ENCODE data around the gene RELL1.
A peak's percentile ranks its signal among the peaks of the same experiment; 100 is the strongest.

RELL1 gene

DNA sequence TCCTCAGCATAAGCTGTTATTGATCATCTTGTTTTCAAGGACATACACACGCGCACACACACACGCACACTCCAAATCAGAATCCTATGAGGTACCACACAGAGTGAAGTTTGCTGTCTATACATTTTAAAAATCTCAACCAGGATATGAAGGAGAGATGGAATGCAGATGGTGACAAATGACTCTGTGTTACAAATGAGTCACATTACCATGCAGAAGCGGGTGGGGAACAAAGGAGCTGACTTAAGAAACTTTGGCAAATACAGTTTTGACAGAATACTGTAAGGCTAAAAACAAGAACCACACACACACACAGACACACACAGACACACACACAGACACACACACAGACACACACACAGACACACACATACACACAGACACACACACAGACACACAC, 81.7 kb downstream of the RELL1 start:
- no peak overlapping the region for H3K4me3 ChIP-seq (ENCODE audit: low read depth, low read length)
- TF ChIP-seq, protein P1, sequence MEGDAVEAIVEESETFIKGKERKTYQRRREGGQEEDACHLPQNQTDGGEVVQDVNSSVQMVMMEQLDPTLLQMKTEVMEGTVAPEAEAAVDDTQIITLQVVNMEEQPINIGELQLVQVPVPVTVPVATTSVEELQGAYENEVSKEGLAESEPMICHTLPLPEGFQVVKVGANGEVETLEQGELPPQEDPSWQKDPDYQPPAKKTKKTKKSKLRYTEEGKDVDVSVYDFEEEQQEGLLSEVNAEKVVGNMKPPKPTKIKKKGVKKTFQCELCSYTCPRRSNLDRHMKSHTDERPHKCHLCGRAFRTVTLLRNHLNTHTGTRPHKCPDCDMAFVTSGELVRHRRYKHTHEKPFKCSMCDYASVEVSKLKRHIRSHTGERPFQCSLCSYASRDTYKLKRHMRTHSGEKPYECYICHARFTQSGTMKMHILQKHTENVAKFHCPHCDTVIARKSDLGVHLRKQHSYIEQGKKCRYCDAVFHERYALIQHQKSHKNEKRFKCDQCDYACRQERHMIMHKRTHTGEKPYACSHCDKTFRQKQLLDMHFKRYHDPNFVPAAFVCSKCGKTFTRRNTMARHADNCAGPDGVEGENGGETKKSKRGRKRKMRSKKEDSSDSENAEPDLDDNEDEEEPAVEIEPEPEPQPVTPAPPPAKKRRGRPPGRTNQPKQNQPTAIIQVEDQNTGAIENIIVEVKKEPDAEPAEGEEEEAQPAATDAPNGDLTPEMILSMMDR (IDR thresholded peaks at IDR 0.05; ENCODE audit: low read depth, low read length, missing control alignments), result no peak
- no peak for DNase-seq (ENCODE audit: low read depth)

DNA sequence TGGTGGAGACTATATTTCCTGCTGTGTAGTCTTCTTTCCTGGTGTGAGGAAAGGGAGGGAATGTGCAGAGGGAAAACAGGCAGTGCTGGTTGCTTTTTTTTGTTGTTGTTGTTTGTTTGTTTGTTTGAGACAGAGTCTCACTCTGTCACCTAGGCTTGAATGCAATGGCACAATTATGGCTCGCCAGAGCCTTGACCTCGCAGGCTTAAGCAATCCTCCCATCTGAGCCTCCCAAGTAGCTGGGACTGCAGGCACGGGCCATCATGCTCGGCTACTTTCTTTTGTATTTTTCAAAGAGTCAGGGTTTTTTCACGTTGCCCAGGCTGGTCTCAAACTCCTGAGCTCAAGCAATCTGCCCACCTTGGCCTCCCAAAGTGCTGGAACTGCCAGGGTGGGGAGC, 82.5 kb downstream of the RELL1 start:
- H3K4me3 ChIP-seq (ENCODE audit: low read depth, low read length), result no peak overlapping the region
- no peak for DNase-seq (ENCODE audit: low read depth)
- TF ChIP-seq, protein P1 (IDR thresholded peaks at IDR 0.05; ENCODE audit: low read depth, low read length, missing control alignments), result no peak

DNA sequence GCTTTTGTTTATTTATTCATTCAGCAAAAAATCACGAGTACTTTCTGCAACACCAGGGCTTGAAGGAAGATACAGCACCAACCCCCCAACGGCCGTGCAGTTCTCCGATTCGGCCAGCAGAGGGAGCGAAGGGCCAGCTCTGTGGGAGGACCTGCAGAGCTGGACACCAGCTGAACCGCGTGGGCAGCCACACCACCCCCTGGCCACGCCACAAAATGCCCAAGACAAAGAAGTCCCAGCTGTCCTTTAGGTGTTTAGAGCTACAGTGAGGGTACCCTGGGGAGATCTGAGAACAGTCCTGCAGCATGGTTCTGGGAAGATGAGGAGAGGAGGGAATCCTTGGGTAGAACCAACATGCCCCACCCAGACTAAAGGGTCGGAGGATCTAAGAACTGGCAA, 83.1 kb downstream of the RELL1 start:
- H3K4me3 ChIP-seq (ENCODE audit: low read depth, low read length), result no peak overlapping the region
- DNase-seq (ENCODE audit: low read depth), result peak; percentile 7
- TF ChIP-seq, protein P1 (IDR thresholded peaks at IDR 0.05; ENCODE audit: low read depth, low read length, missing control alignments), result peak; percentile 98

DNA sequence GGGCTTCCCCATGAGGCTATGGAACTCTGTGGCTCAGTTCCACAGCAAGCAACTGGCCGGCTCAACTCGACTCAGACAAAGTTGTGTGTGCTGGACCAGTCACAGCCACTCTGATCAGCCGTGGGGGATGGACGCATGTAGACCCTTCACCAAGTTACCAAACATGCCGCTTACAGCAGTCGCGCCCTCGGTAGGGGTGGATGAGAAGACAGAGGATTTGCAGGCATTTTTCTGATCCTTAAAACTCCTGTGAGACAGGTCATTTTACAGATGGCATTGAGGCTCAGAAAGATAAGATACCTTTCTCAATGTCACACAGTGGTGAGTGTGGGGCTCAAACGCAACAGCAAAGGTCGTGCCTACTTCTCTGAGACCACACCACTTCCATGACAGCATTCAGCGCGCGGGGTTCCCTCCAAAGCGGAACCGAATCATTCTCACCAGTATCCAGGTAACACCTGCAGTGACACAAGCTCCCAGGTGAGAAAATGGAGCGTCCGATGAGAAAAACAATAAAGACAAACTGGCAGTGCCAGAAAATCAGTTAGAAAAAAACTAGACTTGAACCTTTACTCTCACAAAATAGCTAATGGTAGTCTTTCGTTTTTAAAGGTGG, 83.6 kb downstream of the RELL1 start:
- TF ChIP-seq, protein P1 (IDR thresholded peaks at IDR 0.05; ENCODE audit: low read depth, low read length, missing control alignments), result no peak
- no peak overlapping the region for H3K4me3 ChIP-seq (ENCODE audit: low read depth, low read length)
- no peak for DNase-seq (ENCODE audit: low read depth)

DNA sequence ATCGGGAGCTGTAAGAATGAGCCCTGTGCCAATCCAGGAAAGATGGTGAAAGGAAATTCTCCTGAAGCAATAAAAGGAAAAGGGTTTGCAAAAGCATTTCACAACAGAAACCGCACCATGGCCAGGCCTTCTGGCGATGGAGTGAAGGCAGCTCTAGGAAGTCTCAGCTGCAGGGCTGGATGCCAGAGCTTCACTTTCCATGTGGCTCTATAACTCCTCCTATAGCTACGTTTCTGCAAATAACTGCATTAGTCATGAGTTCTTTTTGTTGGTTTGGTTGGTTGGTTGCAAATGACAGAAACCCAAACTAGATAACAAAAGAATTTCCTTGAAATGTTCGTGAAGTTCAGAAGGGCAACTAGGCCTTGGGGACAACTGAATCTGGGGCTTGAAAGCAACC, 84.6 kb downstream of the RELL1 start:
- DNase-seq (ENCODE audit: low read depth), result no peak
- TF ChIP-seq, protein P1 (IDR thresholded peaks at IDR 0.05; ENCODE audit: low read depth, low read length, missing control alignments), result no peak
- H3K4me3 ChIP-seq (ENCODE audit: low read depth, low read length), result no peak overlapping the region

DNA sequence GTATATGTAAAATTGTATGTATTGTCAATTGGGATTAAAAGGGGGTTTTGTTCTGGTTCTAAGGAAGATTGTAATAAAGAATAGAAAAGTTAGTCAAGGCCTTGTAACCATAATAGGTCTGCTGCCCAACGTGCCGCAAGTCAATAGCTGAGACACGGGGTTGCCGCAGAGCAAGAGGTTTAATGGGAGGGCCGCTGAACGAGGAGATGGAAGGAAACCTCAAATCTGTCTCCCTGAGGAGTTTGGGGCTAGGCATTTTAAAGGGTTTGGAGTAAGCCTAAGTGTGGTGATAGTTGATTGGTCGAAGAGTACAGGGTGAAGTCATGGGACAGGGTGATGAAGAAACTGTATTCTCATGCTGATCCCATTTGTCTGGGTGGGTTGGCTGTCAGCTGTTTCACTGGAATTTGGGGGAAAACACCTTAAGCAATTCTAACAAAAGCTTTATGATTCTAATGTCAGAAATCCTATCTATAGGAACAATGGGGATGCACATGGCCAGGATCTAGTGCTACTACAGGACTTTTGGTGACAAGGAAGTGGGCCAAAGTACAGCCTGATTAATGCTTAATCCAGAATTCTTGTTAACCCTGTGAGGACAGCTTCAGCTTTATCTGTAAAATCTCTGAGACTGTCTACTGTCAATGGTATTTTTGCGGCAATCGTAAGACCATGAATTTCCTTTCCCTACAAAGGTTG, 86.9 kb downstream of the RELL1 start:
- no peak for DNase-seq (ENCODE audit: low read depth)
- no peak overlapping the region for H3K4me3 ChIP-seq (ENCODE audit: low read depth, low read length)
- TF ChIP-seq, protein P1 (IDR thresholded peaks at IDR 0.05; ENCODE audit: low read depth, low read length, missing control alignments), result no peak

DNA sequence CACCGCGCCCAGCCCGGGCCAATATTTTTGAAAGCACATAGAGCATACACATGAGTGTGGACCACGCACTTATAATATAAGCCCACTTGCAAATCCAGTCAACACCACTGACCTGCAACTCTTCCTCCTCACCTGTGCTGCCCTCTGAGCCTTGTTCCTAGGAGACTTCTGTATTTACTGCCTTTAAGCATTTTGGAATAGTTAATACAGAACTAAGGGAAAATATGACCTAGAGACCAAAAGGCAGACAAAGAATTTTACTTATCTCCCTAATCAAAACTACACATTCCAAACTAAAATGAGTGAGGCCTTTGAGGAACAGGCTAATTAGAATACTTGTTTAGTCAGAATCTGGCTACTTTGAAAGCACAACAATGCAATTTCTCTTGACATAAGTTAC, 89.1 kb downstream of the RELL1 start:
- DNase-seq (ENCODE audit: low read depth), result no peak
- H3K4me3 ChIP-seq (ENCODE audit: low read depth, low read length), result no peak overlapping the region
- TF ChIP-seq, protein P1 (IDR thresholded peaks at IDR 0.05; ENCODE audit: low read depth, low read length, missing control alignments), result no peak

Data from GM12864 (cell line).